GM12878 (cell line): ENCODE results near the gene C19orf47. TPM values are rescaled to one million over a fixed set of nuclear protein-coding genes. Genes with fewer than 3 reads are reported as not detected.

Experiments
- ATAC-seq: fragments of 200-7000 bp; cut with Tn5 transposase; 3 replicates; pipeline ENCODE4 v1.9.1; 2020; ENCODE audit warnings: mild to moderate bottlenecking, moderate library complexity
- BruUV-seq: library from RNA; stranded (reverse); fragments of 400-500 nt; replicated peaks from 2 replicates; lab custom pipeline; 2021; lab: Mats Ljungman, UMichigan
- CTCF ChIA-PET: fragments of 300-600 bp; sonication (Branson Sonifier 250); formaldehyde crosslinking; extraction: SDS; loops from one replicate; lab custom pipeline; 2021; ENCODE audit warnings: inconsistent platforms; lab: Yijun Ruan, JAX
- POLR2A ChIA-PET: fragments of 350-600 bp; formaldehyde crosslinking; extraction: SDS; loops from one replicate; lab custom pipeline; 2021; ENCODE audit warnings: inconsistent platforms; lab: Charles Lee
- RAD21 ChIA-PET: fragments of 300-600 bp; sonication (Branson Sonifier 250); formaldehyde crosslinking; loops from one replicate; lab custom pipeline; 2023; ENCODE audit warnings: antibody characterized with exemption; ENCODE audit not compliant: unreplicated experiment; lab: Charles Lee
- SMC1A ChIA-PET: fragments of 300-600 bp; sonication (Branson Sonifier 250); formaldehyde crosslinking; loops from one replicate; lab custom pipeline; 2023; ENCODE audit not compliant: unreplicated experiment, uncharacterized antibody; lab: Charles Lee
- DNase-seq: peaks from one replicate; pipeline ENCODE4 v3.0.0-alpha.2; 2011; ENCODE audit warnings: low read depth, low spot score
- FAIRE-seq: peaks from 3 replicates; lab custom pipeline; 2011; peaks lifted over from hg19 to GRCh38; lab: Jason Lieb, UNC
- H2AFZ ChIP-seq: 2 replicates; pipeline ENCODE4 v1.6.0; 2011; ENCODE audit warnings: low read depth, low read length, control low read depth; ENCODE audit not compliant: control insufficient read depth
- H3K27ac ChIP-seq: 2 replicates; pipeline ENCODE4 v1.5.1; 2011; ENCODE audit warnings: control low read depth; ENCODE audit not compliant: control insufficient read depth, insufficient read depth
- H3K27me3 ChIP-seq, 2 experiments: replicated peaks in 1 of 2; 2 replicates each; pipeline versions ENCODE4 v1.6.0 to v1.6.1; 2011; ENCODE audit warnings: low read length in 1 of 2; ENCODE audit not compliant: control insufficient read depth in 2 of 2, insufficient read depth in 2 of 2
- H3K36me3 ChIP-seq, 2 experiments: 2 replicates each; pipeline ENCODE4 v1.5.1; 2011; ENCODE audit warnings: low read length in 1 of 2; ENCODE audit not compliant: control insufficient read depth in 2 of 2, insufficient read depth in 2 of 2
- H3K4me1 ChIP-seq: 2 replicates; pipeline ENCODE4 v1.6.1; 2011; ENCODE audit warnings: mild to moderate bottlenecking, low read length, moderate library complexity, mixed read lengths; ENCODE audit not compliant: control insufficient read depth, insufficient read depth
- H3K4me2 ChIP-seq: 2 replicates; pipeline ENCODE4 v1.6.0; 2011; ENCODE audit warnings: control low read depth; ENCODE audit not compliant: control insufficient read depth, insufficient read depth
- H3K4me3 ChIP-seq: fragments of 200-600 bp; sonication (generic); 2 replicates; pipeline ENCODE4 v1.5.1; 2016
- H3K79me2 ChIP-seq: 2 replicates; pipeline ENCODE4 v1.6.0; 2011; ENCODE audit warnings: low read length; ENCODE audit not compliant: control insufficient read depth, insufficient read depth
- H3K9ac ChIP-seq: 2 replicates; pipeline ENCODE4 v1.8.0; 2011; ENCODE audit warnings: low read length, control low read depth, mixed read lengths; ENCODE audit not compliant: control insufficient read depth, insufficient read depth
- H3K9me3 ChIP-seq: replicated peaks from 3 replicates; pipeline ENCODE4 v1.5.1; 2011; ENCODE audit warnings: mild to moderate bottlenecking, low read length; ENCODE audit not compliant: control insufficient read depth, insufficient read depth
- H4K20me1 ChIP-seq: 2 replicates; pipeline ENCODE4 v1.6.0; 2011; ENCODE audit not compliant: control insufficient read depth, insufficient read depth
- HDAC6 ChIP-seq: fragments of 200-600 bp; sonication (generic); IDR thresholded peaks from one replicate; pipeline ENCODE4 v1.8.0; 2017; ENCODE audit warnings: antibody characterized with exemption; ENCODE audit not compliant: unreplicated experiment
- JUND ChIP-seq: IDR thresholded peaks from 2 replicates; pipeline ENCODE4 v1.6.1; 2012; ENCODE audit warnings: low read depth, mild to moderate bottlenecking, low read length, improper control_type of control experiment, moderate library complexity
- MEF2A ChIP-seq: IDR thresholded peaks from 2 replicates; pipeline ENCODE4 v1.6.1; 2011; ENCODE audit warnings: low read depth, mild to moderate bottlenecking, low read length, moderate library complexity; ENCODE audit not compliant: insufficient read depth
- MTA2 ChIP-seq: fragments of 450-650 bp; IDR thresholded peaks from 2 replicates; pipeline ENCODE4 v1.6.1; 2016; ENCODE audit warnings: low read depth, mild to moderate bottlenecking, moderate library complexity
- PKNOX1 ChIP-seq: fragments of 450-650 bp; IDR thresholded peaks from 2 replicates; pipeline ENCODE4 v1.6.1; 2016; ENCODE audit warnings: mild to moderate bottlenecking
- POLR2AphosphoS5 ChIP-seq: IDR thresholded peaks from 2 replicates; pipeline ENCODE4 v1.6.1; 2011; ENCODE audit warnings: mild to moderate bottlenecking, low read length, inconsistent platforms
- RELB ChIP-seq: fragments of 450-650 bp; IDR thresholded peaks from 2 replicates; pipeline ENCODE4 v1.6.1; 2017; ENCODE audit warnings: low read depth, mild to moderate bottlenecking, moderate library complexity
- SKIL ChIP-seq: fragments of 450-650 bp; IDR thresholded peaks from 2 replicates; pipeline ENCODE4 v1.6.1; 2017; ENCODE audit warnings: mild to moderate bottlenecking, low read depth, inconsistent platforms; ENCODE audit not compliant: poor library complexity, severe bottlenecking
- SMAD5 ChIP-seq: IDR thresholded peaks from 2 replicates; pipeline ENCODE4 v1.6.1; 2016; ENCODE audit warnings: antibody characterized with exemption, low read depth
- SUZ12 ChIP-seq: fragments of 200-600 bp; sonication (generic); IDR thresholded peaks from one replicate; pipeline ENCODE4 v1.6.1; 2018; ENCODE audit warnings: antibody characterized with exemption, mild to moderate bottlenecking; ENCODE audit not compliant: unreplicated experiment
- ZNF622 ChIP-seq: fragments of 450-650 bp; IDR thresholded peaks from 2 replicates; pipeline ENCODE4 v1.6.1; 2017; ENCODE audit warnings: mild to moderate bottlenecking, inconsistent platforms
- ZSCAN29 ChIP-seq: fragments of 450-650 bp; IDR thresholded peaks from 2 replicates; pipeline ENCODE4 v1.6.1; 2017; ENCODE audit warnings: mild to moderate bottlenecking, moderate library complexity
- WGBS: methylation state at CpG from one replicate; pipeline ENCODE4 v1.1.6; 2016; ENCODE audit warnings: low lambda C conversion rate; ENCODE audit not compliant: insufficient replicate concordance, insufficient coverage; ENCODE audit errors: missing lambda C conversion rate; 5-methylcytosine and 5-hydroxymethylcytosine counted together
- in situ Hi-C: fragments of 300-500 bp; cut with MboI; formaldehyde crosslinking; loops from 9 replicates; pipeline ENCODE4 v1.14.3; 2018; ENCODE audit warnings: mixed read lengths
- intact Hi-C: fragments of 100-400 bp; cut with micrococcal nuclease; formaldehyde crosslinking; loops from one replicate; pipeline ENCODE4 v1.14.2; 2022; ENCODE audit not compliant: unreplicated experiment
- polyA plus RNA-seq, 11 experiments: library from polyadenylated mRNA; depleted of rRNA in 4 of 11; unstranded in 6 of 11; stranded (reverse) in 5 of 11; fragments of >200 nt; fragmentation: Nextera tagmentation in 4 of 11; fragmentation: Illumina TruSeq in 1 of 11; extraction: Ambion mirVana in 4 of 11; extraction: Trizol in 1 of 11; gene quantifications; 1 replicate in 1 of 11; 2 replicates in 10 of 11; pipeline versions ENCODE4 v1.2.1 to v1.2.3, GENCODE V29; 2011 to 2016; ENCODE audit warnings: inconsistent platforms in 2 of 11, missing spikeins in 2 of 11, low read depth in 1 of 11
- total RNA-seq, 4 experiments: library from RNA; depleted of rRNA in 3 of 4; stranded (reverse); fragments of >200 nt in 3 of 4; fragmentation: Illumina TruSeq in 1 of 4; extraction: Trizol in 1 of 4; gene quantifications; 2 replicates each; pipeline versions ENCODE4 v1.2.1 to v1.2.3, GENCODE V29; 2013 to 2021

C19orf47 gene
- total and polyA plus RNA-seq, 10 of the 15 experiments (the other 5 are each of a cell fraction or from before 2014, with no cell fraction given) = 0.11 to 29.1 (median 20.2) TPM

- Histone ChIP-seq H4K20me1 (no peaks in the 10 kb centered on the region), H3K79me2 (no peaks in the 10 kb centered on the region), H3K27me3 (no peaks in the 10 kb centered on the region), H3K9ac (no peak overlapping the region), H2AFZ (no peak overlapping the region), H3K4me3 (no peak overlapping the region), H3K36me3 (no peaks in the 10 kb centered on the region), H3K4me1 (no peaks in the 10 kb centered on the region), H3K9me3 (no peaks in the 10 kb centered on the region), H3K4me2 (no peak overlapping the region), H3K27ac (no peak overlapping the region)
- DNase-seq (no peak), ATAC-seq (no peak), FAIRE-seq (no peak)
- SMC1A ChIA-PET = no interaction called here
- RAD21 ChIA-PET = no interaction called here
- BruUV-seq = no TSS peak
- in situ Hi-C loops = no loop called here
- CTCF ChIA-PET = no interaction called here
- WGBS = 66% methylated on average over 28 of the region's 28 CpGs
- POLR2A ChIA-PET = no interaction called here
- no peak for TF ChIP-seq ZSCAN29
- TF ChIP-seq PKNOX1 = no peak
- no peak for TF ChIP-seq POLR2AphosphoS5
- TF ChIP-seq MTA2 = no peak
- no peak for TF ChIP-seq SUZ12
- no peak for TF ChIP-seq ZNF622
- no peak for TF ChIP-seq RELB
- TF ChIP-seq SMAD5 = no peak
- TF ChIP-seq MEF2A = no peak
- TF ChIP-seq JUND = no peak
- no peak for TF ChIP-seq SKIL
- TF ChIP-seq HDAC6 = no peak
- intact Hi-C loops = no loop called here
Measured at GRCh38 chr19:40383668-40384248, 35.6 kb upstream of the C19orf47 start.
